ENCODE data around the gene TANC1.
A peak's percentile ranks its signal among the peaks of the same experiment; 100 is the strongest.

Gene TANC1

GRCh38 chr2:159060518-159060917 lies 92.1 kb downstream of the TANC1 start:
- in situ Hi-C loops (cut with HindIII; ENCODE audit: low sequenced_read_pairs): no loop called here
- no peak for DNase-seq (ENCODE audit: low read depth, low spot score)
- no peak for TF ChIP-seq CTCF (IDR thresholded peaks at IDR 0.05; ENCODE audit: low read depth, low read length)
- no peak overlapping the region for H3K4me3 ChIP-seq (ENCODE audit: low read depth, low read length)

GRCh38 chr2:159063677-159064076 lies 95.2 kb downstream of the TANC1 start:
- DNase-seq (ENCODE audit: low read depth, low spot score): no peak
- no peak for TF ChIP-seq CTCF (IDR thresholded peaks at IDR 0.05; ENCODE audit: low read depth, low read length)
- no peak overlapping the region for H3K4me3 ChIP-seq (ENCODE audit: low read depth, low read length)
- in situ Hi-C loops (cut with HindIII; ENCODE audit: low sequenced_read_pairs): no loop called here

GRCh38 chr2:159064446-159065301 lies 96.2 kb downstream of the TANC1 start:
- no peak overlapping the region for H3K4me3 ChIP-seq (ENCODE audit: low read depth, low read length)
- in situ Hi-C loops (cut with HindIII; ENCODE audit: low sequenced_read_pairs): no loop called here
- no peak for TF ChIP-seq CTCF (IDR thresholded peaks at IDR 0.05; ENCODE audit: low read depth, low read length)
- DNase-seq (ENCODE audit: low read depth, low spot score): peak; percentile 69

GRCh38 chr2:159065313-159065712 lies 96.9 kb downstream of the TANC1 start:
- no peak for TF ChIP-seq CTCF (IDR thresholded peaks at IDR 0.05; ENCODE audit: low read depth, low read length)
- DNase-seq (ENCODE audit: low read depth, low spot score): no peak
- H3K4me3 ChIP-seq (ENCODE audit: low read depth, low read length): no peak overlapping the region
- in situ Hi-C loops (cut with HindIII; ENCODE audit: low sequenced_read_pairs): no loop called here

GRCh38 chr2:159065891-159066290 lies 97.5 kb downstream of the TANC1 start:
- DNase-seq (ENCODE audit: low read depth, low spot score): no peak
- in situ Hi-C loops (cut with HindIII; ENCODE audit: low sequenced_read_pairs): no loop called here
- TF ChIP-seq CTCF (IDR thresholded peaks at IDR 0.05; ENCODE audit: low read depth, low read length): no peak
- H3K4me3 ChIP-seq (ENCODE audit: low read depth, low read length): no peak overlapping the region

GRCh38 chr2:159066541-159067156 lies 98.2 kb downstream of the TANC1 start:
- in situ Hi-C loops (cut with HindIII; ENCODE audit: low sequenced_read_pairs): no loop called here
- no peak for TF ChIP-seq CTCF (IDR thresholded peaks at IDR 0.05; ENCODE audit: low read depth, low read length)

More at GRCh38 chr2:159066541-159067156, 98.2 kb downstream of the TANC1 start:
- DNase-seq (ENCODE audit: low read depth, low spot score): no peak
- H3K4me3 ChIP-seq (ENCODE audit: low read depth, low read length): no peak overlapping the region
